Left ventricle myocardium inferior (tissue), 1 donor: Measurements from ENCODE around the gene NCAPG2. TPM values are rescaled to one million over a fixed set of nuclear protein-coding genes. Genes with fewer than 3 reads are reported as not detected.

Experiments
- DNase-seq: peaks from one replicate; pipeline ENCODE4 v3.0.0-alpha.2; 2020
- H3K27ac ChIP-seq: fragments of 200-600 bp; replicated peaks from 2 replicates; pipeline ENCODE4 v1.8.0; 2021
- H3K27me3 ChIP-seq: fragments of 200-600 bp; 2 replicates; pipeline ENCODE4 v1.8.0; 2021; ENCODE audit warnings: low read depth
- H3K36me3 ChIP-seq: fragments of 200-600 bp; 2 replicates; pipeline ENCODE4 v1.8.0; 2021
- H3K4me1 ChIP-seq: fragments of 200-600 bp; 2 replicates; pipeline ENCODE4 v1.8.0; 2021
- H3K4me3 ChIP-seq: fragments of 200-600 bp; 2 replicates; pipeline ENCODE4 v1.8.0; 2021; ENCODE audit warnings: mild to moderate bottlenecking, moderate library complexity
- H3K9me3 ChIP-seq: fragments of 200-600 bp; replicated peaks from 2 replicates; pipeline ENCODE4 v1.8.0; 2021
- intact Hi-C: fragments of 100-400 bp; cut with micrococcal nuclease; formaldehyde crosslinking; loops from one replicate; pipeline ENCODE4 v1.11.0; 2022
- long read RNA-seq: library from polyadenylated mRNA; unstranded; transcript quantifications from one replicate; pipeline ENCODE4 v2.0.0, GENCODE V29; 2021
- total RNA-seq: library from RNA; stranded (reverse); fragmentation: NEBNext Ultra II Directional; extraction: Animal tissue kit (Norgen Biotek cat#: 25700); gene quantifications from one replicate; pipeline ENCODE4 v1.2.1, GENCODE V29; 2021
- TF ChIP-seq, protein P1 (sequence below): fragments of 200-600 bp; IDR thresholded peaks from 2 replicates; pipeline ENCODE4 v1.8.0; 2021; ENCODE audit warnings: antibody characterized with exemption, mild to moderate bottlenecking, borderline replicate concordance
- donor health status: DM: no; HTN: yes; CAD: no; lungs with severe emphysema.

NCAPG2 gene, protein sequence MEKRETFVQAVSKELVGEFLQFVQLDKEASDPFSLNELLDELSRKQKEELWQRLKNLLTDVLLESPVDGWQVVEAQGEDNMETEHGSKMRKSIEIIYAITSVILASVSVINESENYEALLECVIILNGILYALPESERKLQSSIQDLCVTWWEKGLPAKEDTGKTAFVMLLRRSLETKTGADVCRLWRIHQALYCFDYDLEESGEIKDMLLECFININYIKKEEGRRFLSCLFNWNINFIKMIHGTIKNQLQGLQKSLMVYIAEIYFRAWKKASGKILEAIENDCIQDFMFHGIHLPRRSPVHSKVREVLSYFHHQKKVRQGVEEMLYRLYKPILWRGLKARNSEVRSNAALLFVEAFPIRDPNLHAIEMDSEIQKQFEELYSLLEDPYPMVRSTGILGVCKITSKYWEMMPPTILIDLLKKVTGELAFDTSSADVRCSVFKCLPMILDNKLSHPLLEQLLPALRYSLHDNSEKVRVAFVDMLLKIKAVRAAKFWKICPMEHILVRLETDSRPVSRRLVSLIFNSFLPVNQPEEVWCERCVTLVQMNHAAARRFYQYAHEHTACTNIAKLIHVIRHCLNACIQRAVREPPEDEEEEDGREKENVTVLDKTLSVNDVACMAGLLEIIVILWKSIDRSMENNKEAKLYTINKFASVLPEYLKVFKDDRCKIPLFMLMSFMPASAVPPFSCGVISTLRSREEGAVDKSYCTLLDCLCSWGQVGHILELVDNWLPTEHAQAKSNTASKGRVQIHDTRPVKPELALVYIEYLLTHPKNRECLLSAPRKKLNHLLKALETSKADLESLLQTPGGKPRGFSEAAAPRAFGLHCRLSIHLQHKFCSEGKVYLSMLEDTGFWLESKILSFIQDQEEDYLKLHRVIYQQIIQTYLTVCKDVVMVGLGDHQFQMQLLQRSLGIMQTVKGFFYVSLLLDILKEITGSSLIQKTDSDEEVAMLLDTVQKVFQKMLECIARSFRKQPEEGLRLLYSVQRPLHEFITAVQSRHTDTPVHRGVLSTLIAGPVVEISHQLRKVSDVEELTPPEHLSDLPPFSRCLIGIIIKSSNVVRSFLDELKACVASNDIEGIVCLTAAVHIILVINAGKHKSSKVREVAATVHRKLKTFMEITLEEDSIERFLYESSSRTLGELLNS
- total RNA-seq, result 3.7 TPM
- long read RNA-seq, partial matches to known transcripts, result 1 of 9 reads
- long read RNA-seq, other reads (novel, unspliced or antisense), result 4 of 9 reads

DNA sequence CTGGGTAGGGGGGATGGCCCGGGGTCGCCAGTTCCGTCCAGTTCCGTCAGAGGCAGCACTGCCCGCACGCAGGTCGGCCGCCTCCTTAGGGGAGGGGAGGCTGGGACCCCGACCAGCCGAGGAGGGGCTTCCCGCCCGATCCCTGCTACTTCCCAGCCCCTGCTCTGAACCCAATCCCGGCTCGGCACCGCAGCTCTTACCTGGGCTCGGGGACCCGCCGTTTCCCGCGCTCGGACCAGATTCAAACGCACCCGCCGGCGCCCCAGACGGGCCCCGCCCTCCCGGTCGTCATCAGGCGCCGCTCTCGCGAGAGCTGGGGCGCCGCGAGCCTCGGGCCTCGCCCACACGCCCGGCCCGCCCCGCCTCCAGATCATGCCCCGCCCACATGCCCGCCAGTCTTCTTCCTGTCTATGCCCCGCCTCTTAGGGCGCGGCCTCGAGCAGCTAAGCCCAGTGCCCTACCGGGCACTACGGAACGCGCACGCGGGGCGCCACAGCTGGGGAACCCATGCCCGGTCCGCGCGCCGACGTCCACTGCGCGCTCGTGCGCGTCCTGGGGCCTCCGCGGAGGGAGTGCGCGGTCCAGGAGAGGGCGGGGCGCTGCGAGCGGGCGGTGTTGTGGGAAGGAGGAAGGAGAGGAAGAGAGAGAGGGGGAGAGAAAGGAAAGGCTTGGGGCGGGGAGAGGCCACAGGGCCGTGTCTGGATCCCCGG is at the start of gene NCAPG2:
NCAPG2 (minus strand) TSS at position 281 of the 710 bp plus-strand sequence. CDS start 2,905 bp downstream, outside the sequence.
- Histone ChIP-seq H3K36me3 (no peaks in the 10 kb centered on the region), H3K27me3 (no peaks in the 10 kb centered on the region), H3K4me1 (peaks cover 23% of the 10 kb centered on the region), H3K27ac (peak within 1 kb of the TSS; percentile 91), H3K4me3 (peak within 1 kb of the TSS; percentile 85), H3K9me3 (peaks cover 15% of the 10 kb centered on the region)
- DNase-seq, result peak; percentile 97
- TF ChIP-seq, protein P1, sequence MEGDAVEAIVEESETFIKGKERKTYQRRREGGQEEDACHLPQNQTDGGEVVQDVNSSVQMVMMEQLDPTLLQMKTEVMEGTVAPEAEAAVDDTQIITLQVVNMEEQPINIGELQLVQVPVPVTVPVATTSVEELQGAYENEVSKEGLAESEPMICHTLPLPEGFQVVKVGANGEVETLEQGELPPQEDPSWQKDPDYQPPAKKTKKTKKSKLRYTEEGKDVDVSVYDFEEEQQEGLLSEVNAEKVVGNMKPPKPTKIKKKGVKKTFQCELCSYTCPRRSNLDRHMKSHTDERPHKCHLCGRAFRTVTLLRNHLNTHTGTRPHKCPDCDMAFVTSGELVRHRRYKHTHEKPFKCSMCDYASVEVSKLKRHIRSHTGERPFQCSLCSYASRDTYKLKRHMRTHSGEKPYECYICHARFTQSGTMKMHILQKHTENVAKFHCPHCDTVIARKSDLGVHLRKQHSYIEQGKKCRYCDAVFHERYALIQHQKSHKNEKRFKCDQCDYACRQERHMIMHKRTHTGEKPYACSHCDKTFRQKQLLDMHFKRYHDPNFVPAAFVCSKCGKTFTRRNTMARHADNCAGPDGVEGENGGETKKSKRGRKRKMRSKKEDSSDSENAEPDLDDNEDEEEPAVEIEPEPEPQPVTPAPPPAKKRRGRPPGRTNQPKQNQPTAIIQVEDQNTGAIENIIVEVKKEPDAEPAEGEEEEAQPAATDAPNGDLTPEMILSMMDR, result peak; percentile 46
- intact Hi-C loops, result no loop called here

DNA sequence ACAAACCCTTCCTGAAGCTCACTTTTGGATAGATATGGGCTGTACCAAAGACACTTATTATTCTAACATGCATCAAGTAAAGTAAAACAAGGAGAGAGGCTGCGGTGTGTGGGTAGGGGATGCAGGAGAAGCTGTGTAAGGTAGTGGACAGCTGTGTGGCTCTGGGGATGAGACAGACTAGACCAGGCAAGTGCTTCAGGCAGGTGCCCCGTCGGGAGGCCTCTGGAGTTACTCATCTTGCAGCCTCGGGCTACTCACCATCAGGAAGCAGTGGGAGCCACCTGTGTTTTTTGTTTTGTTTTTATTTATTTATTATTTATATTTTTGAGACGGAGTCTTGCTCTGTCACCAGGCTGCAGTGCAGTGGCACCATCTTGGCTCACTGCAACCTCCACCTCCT is 49.3 kb upstream of the NCAPG2 start:
- Histone ChIP-seq H3K4me1 (peaks cover 18% of the 10 kb centered on the region), H3K4me3 (no peak overlapping the region), H3K27ac (no peak overlapping the region), H3K27me3 (no peaks in the 10 kb centered on the region), H3K9me3 (no peaks in the 10 kb centered on the region), H3K36me3 (peaks cover 74% of the 10 kb centered on the region)
- TF ChIP-seq, protein P1, result no peak
- no peak for DNase-seq
- intact Hi-C loops, result no loop called here

GRCh38 chr7:158751751-158752150 is 47.1 kb upstream of the NCAPG2 start:
- intact Hi-C loops, result no loop called here
- TF ChIP-seq, protein P1, result no peak
- H3K9me3 ChIP-seq, result no peaks in the 10 kb centered on the region
- no peaks in the 10 kb centered on the region for H3K27me3 ChIP-seq
- peaks cover 18% of the 10 kb centered on the region for H3K4me1 ChIP-seq
- H3K27ac ChIP-seq, result no peak overlapping the region
- H3K4me3 ChIP-seq, result no peak overlapping the region
- H3K36me3 ChIP-seq, result peaks cover 75% of the 10 kb centered on the region
- DNase-seq, result no peak

GRCh38 chr7:158751199-158751598 is 46.6 kb upstream of the NCAPG2 start:
- Histone ChIP-seq H3K27ac (no peak overlapping the region), H3K9me3 (no peaks in the 10 kb centered on the region), H3K27me3 (no peaks in the 10 kb centered on the region), H3K4me1 (peaks cover 18% of the 10 kb centered on the region), H3K36me3 (peaks cover 75% of the 10 kb centered on the region), H3K4me3 (no peak overlapping the region)
- TF ChIP-seq, protein P1, result no peak
- intact Hi-C loops, result no loop called here
- no peak for DNase-seq
